H9 (cell line): Measurements from ENCODE around the gene LMBR1. TPM values are rescaled to one million over a fixed set of nuclear protein-coding genes. Genes with fewer than 3 reads are reported as not detected.

Source experiments
- DNase-seq: peaks from one replicate; pipeline ENCODE4 v3.0.0-alpha.2; 2017
- H2AFZ ChIP-seq: one replicate; pipeline ENCODE4 v1.6.1; 2013; ENCODE audit warnings: mild to moderate bottlenecking, low read length, control low read depth, moderate library complexity
- H2AK5ac ChIP-seq: 2 replicates; pipeline ENCODE4 v1.6.1; 2013; ENCODE audit warnings: low read length, control low read depth, mixed read lengths; ENCODE audit not compliant: insufficient read length
- H2BK120ac ChIP-seq: one replicate; pipeline ENCODE4 v1.6.1; 2013; ENCODE audit warnings: low read depth, mild to moderate bottlenecking, low read length, control low read depth, inconsistent platforms; ENCODE audit not compliant: poor library complexity, severe bottlenecking
- H2BK12ac ChIP-seq: 2 replicates; pipeline ENCODE4 v1.6.1; 2013; ENCODE audit warnings: low read length, control low read depth, mixed read lengths, low read depth; ENCODE audit not compliant: insufficient read length
- H2BK15ac ChIP-seq: 2 replicates; pipeline ENCODE4 v1.6.1; 2013; ENCODE audit warnings: low read depth, low read length, control low read depth
- H2BK20ac ChIP-seq: one replicate; pipeline ENCODE4 v1.6.1; 2013; ENCODE audit warnings: low read depth, mild to moderate bottlenecking, low read length, control low read depth, inconsistent platforms; ENCODE audit not compliant: poor library complexity, severe bottlenecking
- H2BK5ac ChIP-seq: 2 replicates; pipeline ENCODE4 v1.6.1; 2013; ENCODE audit warnings: low read length, control low read depth, mixed read lengths; ENCODE audit not compliant: insufficient read length
- H3K14ac ChIP-seq: 2 replicates; pipeline ENCODE4 v1.6.1; 2013; ENCODE audit warnings: low read length, control low read depth; ENCODE audit not compliant: insufficient read depth
- H3K18ac ChIP-seq: 2 replicates; pipeline ENCODE4 v1.6.1; 2013; ENCODE audit warnings: low read depth, mild to moderate bottlenecking, mixed read lengths, low read length, control low read depth; ENCODE audit not compliant: insufficient read length
- H3K23ac ChIP-seq: 2 replicates; pipeline ENCODE4 v1.6.1; 2013; ENCODE audit warnings: low read length, control low read depth, mixed read lengths, low read depth; ENCODE audit not compliant: insufficient read length
- H3K23me2 ChIP-seq: 2 replicates; pipeline ENCODE4 v1.6.1; 2013; ENCODE audit warnings: low read depth, mild to moderate bottlenecking, mixed read lengths, low read length, control low read depth; ENCODE audit not compliant: insufficient read length, poor library complexity, severe bottlenecking
- H3K27ac ChIP-seq: 2 replicates; pipeline ENCODE4 v1.5.1; 2013; ENCODE audit warnings: low read length, control low read depth, mixed read lengths, low read depth; ENCODE audit not compliant: insufficient read length
- H3K27me3 ChIP-seq: 2 replicates; pipeline ENCODE4 v1.6.1; 2013; ENCODE audit warnings: low read length, control low read depth, inconsistent platforms; ENCODE audit not compliant: insufficient read depth
- H3K4ac ChIP-seq: 2 replicates; pipeline ENCODE4 v1.6.1; 2013; ENCODE audit warnings: low read depth, mild to moderate bottlenecking, control low read depth, inconsistent platforms, low read length, moderate library complexity
- H3K4me1 ChIP-seq: 2 replicates; pipeline ENCODE4 v1.6.1; 2013; ENCODE audit warnings: low read length, control low read depth, inconsistent platforms; ENCODE audit not compliant: insufficient read depth
- H3K4me2 ChIP-seq: 2 replicates; pipeline ENCODE4 v1.6.1; 2013; ENCODE audit warnings: low read length, control low read depth, mixed read lengths; ENCODE audit not compliant: insufficient read length, insufficient read depth
- H3K56ac ChIP-seq: 2 replicates; pipeline ENCODE4 v1.6.1; 2013; ENCODE audit warnings: low read depth, mild to moderate bottlenecking, mixed read lengths, low read length, control low read depth; ENCODE audit not compliant: insufficient read length
- H3K79me1 ChIP-seq: 2 replicates; pipeline ENCODE4 v1.6.1; 2013; ENCODE audit warnings: low read depth, mild to moderate bottlenecking, moderate library complexity, low read length, control low read depth, inconsistent platforms; ENCODE audit not compliant: insufficient read depth, poor library complexity, severe bottlenecking
- H3K79me2 ChIP-seq: 2 replicates; pipeline ENCODE4 v1.6.1; 2013; ENCODE audit warnings: low read length, control low read depth, inconsistent platforms; ENCODE audit not compliant: insufficient read depth
- H3K9ac ChIP-seq: 2 replicates; pipeline ENCODE4 v1.6.1; 2013; ENCODE audit warnings: low read length, control low read depth, mixed read lengths; ENCODE audit not compliant: insufficient read length; ENCODE audit errors: extremely low read depth
- H3K9me3 ChIP-seq: one replicate; pipeline ENCODE4 v1.6.1; 2013; ENCODE audit warnings: low read depth, low read length, inconsistent platforms; ENCODE audit not compliant: control insufficient read depth
- H3T11ph ChIP-seq: one replicate; pipeline ENCODE4 v1.6.1; 2013; ENCODE audit warnings: mild to moderate bottlenecking, low read length, control low read depth, inconsistent platforms
- H4K20me1 ChIP-seq: one replicate; pipeline ENCODE4 v1.6.1; 2013; ENCODE audit not compliant: control insufficient read depth, insufficient read length, insufficient read depth
- H4K5ac ChIP-seq: 2 replicates; pipeline ENCODE4 v1.6.1; 2013; ENCODE audit warnings: low read depth, mild to moderate bottlenecking, mixed read lengths, low read length, control low read depth; ENCODE audit not compliant: insufficient read length
- H4K8ac ChIP-seq: replicated peaks from 2 replicates; pipeline ENCODE4 v1.6.1; 2013; ENCODE audit warnings: low read length, control low read depth, mixed read lengths, low read depth; ENCODE audit not compliant: insufficient read length
- H4K91ac ChIP-seq: 2 replicates; pipeline ENCODE4 v1.6.1; 2013; ENCODE audit warnings: low read depth, mild to moderate bottlenecking, moderate library complexity, mixed read lengths, low read length, control low read depth; ENCODE audit not compliant: insufficient read length
- H3K27ac Mint-ChIP-seq, 3 experiments: 2 replicates in 2 of 3; 3 replicates in 1 of 3; pipeline ENCODE4 v1.8.0; 2020 to 2021; ENCODE audit warnings: mixed read lengths in 3 of 3, mild to moderate bottlenecking in 1 of 3, moderate library complexity in 1 of 3
- H3K27me3 Mint-ChIP-seq: 2 replicates; pipeline ENCODE4 v1.8.0; 2021; ENCODE audit warnings: low read depth, mild to moderate bottlenecking, moderate library complexity, mixed read lengths
- H3K36me3 Mint-ChIP-seq, 3 experiments: 2 replicates in 2 of 3; 3 replicates in 1 of 3; pipeline ENCODE4 v1.8.0; 2020 to 2021; ENCODE audit warnings: low read depth in 3 of 3, mixed read lengths in 3 of 3; ENCODE audit not compliant: insufficient read depth in 1 of 3
- H3K4me1 Mint-ChIP-seq, 2 experiments: 2 replicates each; pipeline ENCODE4 v1.8.0; 2020; ENCODE audit warnings: mixed read lengths in 2 of 2
- H3K4me3 Mint-ChIP-seq, 2 experiments: 2 replicates in 1 of 2; 3 replicates in 1 of 2; pipeline ENCODE4 v1.8.0; 2020 to 2021; ENCODE audit warnings: mild to moderate bottlenecking in 2 of 2, mixed read lengths in 2 of 2, moderate library complexity in 1 of 2
- H3K9me3 Mint-ChIP-seq, 2 experiments: 2 replicates in 1 of 2; 3 replicates in 1 of 2; pipeline ENCODE4 v1.8.0; 2020; ENCODE audit warnings: mild to moderate bottlenecking in 2 of 2, mixed read lengths in 2 of 2, moderate library complexity in 1 of 2
- WGBS: extraction: QIAGEN DNeasy Blood & Tissue Kit; methylation state at CpG from one replicate; pipeline ENCODE4 v1.1.7; 2013; ENCODE audit warnings: missing lambda C conversion rate, low lambda C conversion rate, mixed read lengths; ENCODE audit not compliant: insufficient read length; ENCODE audit errors: extremely low coverage; 5-methylcytosine and 5-hydroxymethylcytosine counted together
- total RNA-seq: library from RNA; stranded (reverse); gene quantifications from 2 replicates; pipeline ENCODE4 v1.2.1, GENCODE V29; 2021
- TF ChIP-seq, protein P1 (sequence below): fragments of 200-600 bp; sonication (generic); conservative IDR thresholded peaks from 3 replicates; pipeline ENCODE4 v1.8.0; 2021; ENCODE audit warnings: antibody characterized with exemption, mild to moderate bottlenecking

Gene LMBR1
- total RNA-seq, 1 experiment from 2014 or later, result 62.3 TPM

DNA sequence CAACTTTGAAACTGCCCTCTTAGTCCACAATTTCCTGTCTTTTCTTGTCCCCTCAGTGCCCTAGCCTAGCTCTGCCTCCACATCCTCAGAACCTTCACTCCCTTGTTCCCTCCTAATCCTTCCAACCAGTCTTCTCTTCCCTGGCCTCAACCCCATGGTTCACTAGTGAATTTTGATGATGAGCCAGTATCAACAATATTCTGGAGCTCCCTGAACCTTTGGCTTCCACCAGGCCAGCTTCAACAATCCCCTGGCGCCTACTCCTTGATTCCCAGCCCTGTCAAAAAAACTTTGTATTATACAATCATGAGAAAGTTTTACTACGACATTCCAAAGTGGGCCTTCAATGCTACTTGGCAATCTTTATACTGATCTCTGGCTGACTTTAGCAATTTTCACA is 116.5 kb downstream of the LMBR1 start:
- Histone ChIP-seq H3K9me3 (no peaks in the 10 kb centered on the region), H3K4ac (no peak overlapping the region), H3K18ac (no peak overlapping the region), H3K4me2 (no peak overlapping the region), H2BK20ac (no peak overlapping the region), H3K23ac (no peak overlapping the region), H2AFZ (no peak overlapping the region), H4K91ac (no peak overlapping the region), H3K14ac (no peak overlapping the region), H3K4me1 (no peaks in the 10 kb centered on the region), H3K9ac (no peak overlapping the region), H3T11ph (no peak overlapping the region), H2BK15ac (no peak overlapping the region), H3K79me1 (no peaks in the 10 kb centered on the region), H2BK5ac (no peak overlapping the region), H4K5ac (no peak overlapping the region), H4K20me1 (no peaks in the 10 kb centered on the region), H2BK12ac (no peak overlapping the region), H3K27me3 (no peaks in the 10 kb centered on the region), H2BK120ac (no peak overlapping the region), H4K8ac (no peak overlapping the region), H3K79me2 (no peaks in the 10 kb centered on the region), H3K56ac (no peak overlapping the region), H2AK5ac (no peak overlapping the region), H3K27ac (no peak overlapping the region), H3K23me2 (no peaks in the 10 kb centered on the region)
- Mint-ChIP-seq H3K4me1 (peaks cover 2 to 3% of the 10 kb centered on the region in 2 experiments; a peak in 1 of 4 replicates), H3K4me3 (no peak overlapping the region), H3K27ac (peak overlapping the region in 1 of 3 experiments; percentile 12; a peak in 2 of 7 replicates), H3K27me3 (no peaks in the 10 kb centered on the region), H3K9me3 (no peaks in the 10 kb centered on the region; a peak in 2 of 5 replicates), H3K36me3 (peaks cover 4 to 17% (median 5%) of the 10 kb centered on the region in 3 experiments; a peak in 5 of 7 replicates)
- no CpG with 5 or more reads among the region's 2 CpGs for WGBS
- no peak for DNase-seq
- TF ChIP-seq, protein P1, sequence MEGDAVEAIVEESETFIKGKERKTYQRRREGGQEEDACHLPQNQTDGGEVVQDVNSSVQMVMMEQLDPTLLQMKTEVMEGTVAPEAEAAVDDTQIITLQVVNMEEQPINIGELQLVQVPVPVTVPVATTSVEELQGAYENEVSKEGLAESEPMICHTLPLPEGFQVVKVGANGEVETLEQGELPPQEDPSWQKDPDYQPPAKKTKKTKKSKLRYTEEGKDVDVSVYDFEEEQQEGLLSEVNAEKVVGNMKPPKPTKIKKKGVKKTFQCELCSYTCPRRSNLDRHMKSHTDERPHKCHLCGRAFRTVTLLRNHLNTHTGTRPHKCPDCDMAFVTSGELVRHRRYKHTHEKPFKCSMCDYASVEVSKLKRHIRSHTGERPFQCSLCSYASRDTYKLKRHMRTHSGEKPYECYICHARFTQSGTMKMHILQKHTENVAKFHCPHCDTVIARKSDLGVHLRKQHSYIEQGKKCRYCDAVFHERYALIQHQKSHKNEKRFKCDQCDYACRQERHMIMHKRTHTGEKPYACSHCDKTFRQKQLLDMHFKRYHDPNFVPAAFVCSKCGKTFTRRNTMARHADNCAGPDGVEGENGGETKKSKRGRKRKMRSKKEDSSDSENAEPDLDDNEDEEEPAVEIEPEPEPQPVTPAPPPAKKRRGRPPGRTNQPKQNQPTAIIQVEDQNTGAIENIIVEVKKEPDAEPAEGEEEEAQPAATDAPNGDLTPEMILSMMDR, result no peak
